Stimulated activated naive CD8-positive, alpha-beta T cell treated with anti-CD3 and anti-CD28 coated beads, Interleukin-15, Interleukin-2, amounts not matched to agents 100 U/mL and 50 U/mL, for 24 hours (primary cell): ENCODE measurements around the gene KHSRP.
A peak's percentile ranks its signal among the peaks of the same experiment; 100 is the strongest.

Source experiments
- ATAC-seq: fragments of 150-1000 bp; cut with Tn5 transposase; one replicate; pipeline ENCODE4 v1.10.0; 2021
- DNase-seq: peaks from one replicate; pipeline ENCODE4 v3.0.0; 2021

The KHSRP gene

DNA sequence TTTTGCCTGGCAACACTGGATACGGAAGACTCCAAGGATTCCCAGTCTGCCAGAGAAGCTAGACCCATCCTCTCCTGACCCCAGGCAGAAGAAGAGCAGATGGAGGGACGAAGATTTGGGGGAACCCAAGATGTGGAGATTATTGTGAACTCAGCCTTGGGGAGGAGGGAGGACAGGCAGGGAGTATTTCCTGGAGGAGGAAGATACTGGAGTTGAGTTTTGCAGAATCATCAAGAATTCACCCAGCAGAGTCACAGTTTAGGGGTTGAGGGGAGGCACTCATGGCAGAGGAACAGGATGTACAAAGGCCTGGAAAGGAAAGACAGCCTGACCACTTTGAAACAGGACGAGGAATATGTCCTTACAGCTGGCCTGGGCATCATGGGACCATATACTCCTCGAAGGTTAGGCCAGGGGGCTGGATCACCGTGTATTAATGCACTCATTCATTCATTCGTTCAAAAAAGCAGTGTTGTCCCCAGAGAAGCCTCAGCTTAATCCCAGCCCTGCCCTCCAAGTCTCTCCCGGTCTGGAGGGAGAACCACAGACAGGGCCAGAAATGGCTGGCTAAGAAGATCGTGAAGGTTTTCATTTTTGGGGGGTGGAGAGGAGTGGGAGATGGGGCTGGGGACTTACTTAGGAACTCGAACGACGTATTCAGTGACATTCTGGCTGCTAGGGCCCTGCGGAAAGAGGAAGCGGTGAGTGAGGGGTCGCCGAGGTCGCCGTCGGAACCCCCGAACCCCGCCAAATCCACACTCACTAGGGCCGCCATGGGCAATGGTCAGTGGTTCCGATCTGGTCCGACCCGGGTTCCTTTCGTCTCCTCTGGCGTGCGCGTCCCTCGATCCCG is 32.2 kb downstream of the KHSRP start:
- ATAC-seq (no peak), DNase-seq (no peak)

DNA sequence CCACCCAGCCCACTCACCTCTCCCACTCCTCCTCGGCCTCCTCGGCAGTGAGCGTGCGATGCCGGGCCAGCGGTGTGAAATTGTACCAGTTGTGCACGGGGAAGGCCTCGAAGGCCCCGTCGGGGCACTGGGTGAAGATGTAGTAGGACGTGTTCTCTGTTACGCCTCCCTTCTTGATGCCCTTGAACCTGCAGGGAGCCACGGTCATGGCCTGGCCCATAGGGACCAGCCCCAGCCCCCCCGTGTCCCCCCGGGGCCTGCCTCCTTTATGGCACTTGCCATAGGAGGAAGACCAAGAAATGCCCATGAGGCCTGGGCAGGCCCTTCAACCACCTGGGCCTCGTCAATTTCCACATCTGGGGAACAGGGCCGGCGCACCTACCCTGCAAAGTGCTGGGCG is 37.2 kb downstream of the KHSRP start:
- ATAC-seq = no peak

DNA sequence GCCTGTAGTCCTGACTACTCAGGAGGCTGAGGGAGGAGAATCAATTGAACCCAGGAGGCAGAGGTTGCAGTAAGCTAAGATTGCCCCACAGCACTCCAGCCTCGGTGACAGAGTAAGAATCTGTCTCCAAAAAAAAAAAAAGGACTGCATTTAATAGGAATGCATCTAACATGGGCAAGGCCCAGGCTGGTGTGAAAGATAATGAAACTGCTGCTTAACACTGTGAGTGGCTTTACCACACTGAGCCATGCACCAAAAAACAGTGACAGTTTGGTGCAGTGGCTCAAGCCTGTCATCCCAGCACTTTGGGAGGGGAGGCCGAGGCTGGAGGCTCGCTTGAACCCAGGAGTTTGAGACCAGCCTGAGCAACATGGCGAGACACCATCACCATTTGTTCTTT is 40.2 kb downstream of the KHSRP start:
- ATAC-seq (no peak), DNase-seq (no peak)

More for the DNA sequence above, 37.2 kb downstream of the KHSRP start:
- DNase-seq = no peak

DNA sequence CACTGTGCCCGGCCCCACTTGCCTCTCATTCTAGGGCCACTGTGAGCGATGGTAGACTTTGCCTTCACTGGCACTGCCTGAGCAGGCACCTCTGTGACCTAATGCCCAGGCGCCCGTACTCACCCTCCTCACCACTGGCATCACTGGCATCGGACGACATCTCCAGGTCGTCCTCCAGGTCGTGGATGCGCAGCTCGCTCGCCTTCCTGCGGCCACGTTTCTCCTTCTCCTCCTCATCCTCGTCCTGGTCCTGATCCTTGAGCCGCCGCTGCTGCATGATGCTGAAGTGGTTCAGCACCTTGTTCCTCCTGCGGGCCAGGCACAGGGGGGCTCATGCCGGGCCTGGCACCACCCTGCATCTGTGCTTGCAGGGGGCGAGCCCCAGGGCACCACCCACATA is 41.4 kb downstream of the KHSRP start:
- ATAC-seq = no peak
- DNase-seq = no peak

DNA sequence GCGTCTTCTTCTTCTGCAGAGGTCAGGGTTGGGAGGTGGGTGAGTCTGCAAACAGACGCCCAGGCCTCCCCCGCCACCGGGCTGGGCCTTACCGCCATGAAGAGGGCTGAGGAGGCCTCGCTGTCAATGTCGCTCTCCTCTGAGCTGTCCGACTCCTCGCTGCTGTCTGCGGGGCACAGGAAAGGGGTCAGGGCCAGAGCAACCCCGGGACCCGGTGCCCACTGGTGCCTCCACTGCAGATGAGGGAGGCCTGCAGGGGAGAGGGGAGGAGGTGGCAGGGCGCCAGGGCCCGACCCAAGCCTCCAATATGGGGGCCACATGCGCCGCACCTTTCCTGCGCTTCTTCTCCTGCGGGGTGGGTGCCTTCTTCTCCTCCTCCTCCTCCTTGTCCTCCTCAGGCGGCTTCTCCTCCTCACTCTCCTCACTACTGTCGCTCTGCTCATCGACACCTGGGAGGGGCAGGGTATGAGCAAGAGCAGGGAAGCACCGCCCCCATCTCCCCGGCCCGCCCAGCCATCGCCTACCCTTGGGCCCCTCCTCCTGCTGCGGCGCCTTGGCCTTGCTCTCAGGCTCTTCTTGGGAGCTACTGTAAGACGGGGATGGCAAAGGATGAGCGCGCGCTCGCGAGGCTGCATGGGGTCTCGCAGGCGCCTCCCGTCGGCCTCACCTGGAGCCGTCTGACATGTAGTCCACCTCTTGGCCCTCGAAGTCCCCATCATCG is 43.4 kb downstream of the KHSRP start:
- ATAC-seq = no peak
- DNase-seq = no peak

DNA sequence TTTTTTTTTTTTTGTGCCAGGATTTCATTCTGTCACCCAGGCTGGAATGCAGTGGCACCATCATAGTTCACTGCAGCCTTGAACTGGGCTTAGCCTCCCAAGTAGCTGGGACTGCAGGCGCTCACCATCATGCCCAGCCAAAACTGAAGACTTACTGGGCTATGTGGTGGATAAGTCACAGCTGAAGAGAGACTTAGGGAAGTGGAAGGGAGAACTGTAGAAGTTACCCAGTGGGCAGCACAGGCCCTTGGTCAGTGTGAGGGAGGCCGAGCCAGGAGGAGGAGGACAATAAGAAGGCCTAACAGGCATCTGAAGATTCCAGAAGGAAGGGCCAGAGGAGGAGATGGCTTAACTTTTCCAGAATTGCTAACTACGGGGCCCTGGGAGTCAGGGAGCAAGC is 44.9 kb downstream of the KHSRP start:
- no peak for DNase-seq
- ATAC-seq = no peak

DNA sequence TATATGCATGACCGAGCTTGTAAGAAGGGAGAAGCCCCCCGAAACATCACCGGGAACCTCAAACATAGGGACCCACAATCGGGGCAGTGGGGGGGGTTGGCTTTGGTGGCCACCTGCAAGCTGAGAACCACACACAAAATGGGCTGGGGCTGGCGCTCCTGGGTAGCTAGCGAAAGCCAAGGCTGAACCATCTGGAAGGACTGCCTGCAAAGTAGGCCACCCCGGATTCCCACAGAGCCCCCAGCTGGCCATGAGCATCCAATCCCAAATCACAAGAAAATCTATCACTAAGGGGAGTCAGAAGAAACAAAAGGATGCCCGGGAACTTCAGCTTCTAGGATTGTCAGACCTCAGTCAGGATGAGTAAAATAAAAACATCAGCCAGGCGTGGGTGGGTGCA is 46.1 kb downstream of the KHSRP start:
- DNase-seq = no peak
- ATAC-seq = no peak

DNA sequence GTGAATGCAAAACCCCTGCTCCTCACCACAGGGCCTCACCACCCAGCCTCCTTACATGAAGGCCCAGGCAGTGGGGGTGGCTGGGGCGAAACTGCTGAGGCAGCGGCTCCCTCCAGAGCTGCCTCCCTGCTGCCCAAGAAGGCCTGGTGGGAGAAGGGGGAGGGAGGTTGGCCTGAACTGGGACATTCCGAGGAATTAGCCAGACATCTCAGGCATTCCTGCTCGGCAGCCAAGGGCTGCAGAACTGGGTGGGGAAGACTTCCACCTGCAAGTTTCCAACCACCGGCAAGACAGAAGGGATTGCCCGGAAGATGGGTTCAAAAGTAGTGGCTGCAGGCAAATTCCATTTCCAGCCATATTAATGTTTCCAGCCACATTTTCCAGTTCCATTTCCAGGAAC is 46.6 kb downstream of the KHSRP start:
- no peak for DNase-seq
- ATAC-seq = no peak

DNA sequence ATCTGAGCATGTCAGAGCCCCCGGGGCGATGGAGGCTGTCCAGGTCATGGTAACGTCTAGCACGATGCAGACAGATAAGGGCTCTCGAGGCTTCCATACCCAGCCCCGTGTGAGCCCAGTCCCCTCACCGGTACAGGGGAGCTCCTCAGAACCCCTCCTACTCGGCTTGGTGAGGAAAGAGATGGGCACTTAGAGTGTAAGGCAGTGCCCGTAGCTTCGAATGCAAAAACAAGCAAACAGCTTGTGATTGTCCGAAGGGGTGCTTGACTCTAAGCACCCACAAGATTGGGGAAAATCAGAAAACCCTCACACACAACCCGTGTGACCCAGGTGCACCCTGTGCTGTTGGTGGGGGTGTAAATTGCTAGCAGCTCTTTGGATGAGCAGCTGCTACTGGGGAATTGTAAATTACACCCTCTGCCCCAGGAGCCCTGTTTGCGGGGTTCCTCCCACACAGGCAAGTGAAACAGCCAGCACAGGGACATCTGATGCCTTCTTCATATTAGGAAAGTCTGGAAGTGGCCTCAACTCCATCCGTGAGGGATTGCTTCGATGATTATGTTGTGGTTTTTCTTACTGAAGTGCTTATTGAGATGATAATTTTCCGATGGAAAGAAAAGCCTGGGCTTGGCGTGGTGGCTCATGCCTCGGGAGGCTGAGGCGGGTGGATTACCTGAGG is 48.0 kb downstream of the KHSRP start:
- ATAC-seq = no peak
- DNase-seq = no peak

DNA sequence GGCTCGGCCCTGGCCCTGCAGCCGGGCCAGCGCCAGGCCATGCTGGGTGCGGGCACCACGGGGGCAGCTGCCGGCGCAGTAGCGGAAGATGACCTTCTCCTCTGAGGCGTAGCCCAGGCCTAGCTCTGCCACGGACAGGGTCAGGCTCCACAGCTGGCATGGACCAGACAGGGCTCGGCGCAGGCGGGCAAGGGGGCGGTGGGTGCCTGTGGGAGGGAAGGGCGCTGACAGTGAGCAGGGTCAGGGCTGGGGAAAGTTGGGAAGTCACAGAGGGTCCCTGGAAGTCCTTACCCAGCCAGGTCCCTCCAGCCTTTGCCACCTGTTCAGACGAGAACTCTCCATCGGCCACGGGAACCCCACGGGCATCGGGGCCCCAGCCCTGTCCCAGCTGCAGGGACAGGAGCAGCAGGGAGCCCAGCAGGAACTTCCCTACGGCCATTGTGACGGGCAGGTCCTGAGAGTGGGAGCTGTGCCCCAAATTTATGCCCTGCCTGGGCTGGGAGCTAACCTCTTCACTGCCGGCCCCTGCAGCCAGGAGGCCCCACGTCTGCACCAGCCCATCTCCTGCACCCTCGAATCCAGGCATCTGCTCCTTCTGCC is 49.1 kb downstream of the KHSRP start, which contains the start of gene PSPN:
TSS of gene PSPN (minus strand) at position 523 of the 600 bp plus-strand sequence. CDS start at position 439, 84 bp downstream.
- DNase-seq (no peak), ATAC-seq (no peak)

DNA sequence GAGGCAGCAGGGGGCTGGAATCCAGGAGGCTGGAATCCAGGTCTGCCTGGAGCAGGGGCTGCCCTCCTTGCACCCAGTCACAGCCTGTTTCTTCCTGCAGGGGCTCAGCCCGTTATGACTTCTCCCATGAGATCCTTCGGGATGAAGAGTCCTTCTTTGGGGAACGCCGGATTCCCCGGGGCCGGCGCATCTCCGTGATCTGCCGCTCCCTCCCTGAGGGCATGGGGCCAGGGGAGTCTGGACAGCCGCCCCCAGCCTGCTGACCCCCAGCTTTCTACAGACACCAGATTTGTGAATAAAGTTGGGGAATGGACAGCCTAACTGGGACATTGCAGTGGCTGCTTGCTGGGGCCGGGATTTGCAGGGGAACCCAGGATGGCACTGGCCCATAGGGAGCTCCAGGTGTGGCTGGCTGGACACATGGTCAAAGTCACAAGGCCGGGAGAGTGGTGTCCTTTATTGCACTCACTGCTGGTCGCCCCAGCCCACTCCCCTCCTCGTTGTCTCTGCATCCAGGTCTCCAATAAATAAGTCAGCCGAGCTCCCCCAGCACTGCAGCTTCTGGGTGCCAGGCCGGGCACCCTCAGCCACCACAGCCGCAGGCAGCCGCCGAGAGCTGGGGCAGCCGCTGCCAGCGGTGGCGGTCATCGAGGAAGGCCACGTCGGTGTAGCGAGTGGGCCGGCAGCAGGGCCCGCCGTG is 49.8 kb downstream of the KHSRP start:
- ATAC-seq = no peak
- no peak for DNase-seq

DNA sequence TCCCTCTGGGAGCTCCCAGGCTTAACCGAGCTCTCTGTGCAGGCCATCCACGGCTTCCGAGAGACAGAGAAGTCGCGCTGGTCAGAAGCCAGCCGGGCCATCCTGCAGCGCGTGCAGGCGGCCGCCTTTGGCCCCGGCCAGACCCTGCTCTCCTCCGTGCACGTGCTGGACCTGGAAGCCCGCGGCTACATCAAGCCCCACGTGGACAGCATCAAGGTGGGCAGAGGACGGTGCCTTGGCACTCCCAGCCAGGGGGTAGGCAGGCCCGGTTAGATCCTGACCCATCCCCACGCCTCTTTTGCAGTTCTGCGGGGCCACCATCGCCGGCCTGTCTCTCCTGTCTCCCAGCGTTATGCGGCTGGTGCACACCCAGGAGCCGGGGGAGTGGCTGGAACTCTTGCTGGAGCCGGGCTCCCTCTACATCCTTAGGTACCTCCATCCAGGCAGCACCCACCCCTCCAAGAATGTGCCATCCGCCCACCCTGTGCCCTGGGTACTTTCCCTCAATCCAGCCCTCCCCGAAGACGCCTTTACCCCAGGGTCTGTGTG is 50.4 kb downstream of the KHSRP start:
- ATAC-seq = no peak
- DNase-seq = no peak

DNA sequence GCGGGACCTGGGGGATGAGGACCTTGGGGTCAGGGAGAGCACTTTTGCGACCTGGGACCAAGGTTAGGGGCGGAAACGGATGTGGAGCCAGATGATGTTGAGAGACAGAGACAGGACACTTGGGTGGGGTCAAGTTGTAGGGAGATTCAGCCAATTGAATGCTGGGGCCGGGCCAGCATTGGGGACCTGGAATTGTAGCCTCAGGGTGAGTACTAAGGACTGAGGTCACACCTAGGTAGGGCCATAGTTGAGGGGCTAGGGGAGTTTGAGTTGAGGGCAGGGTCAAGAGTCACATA is 50.9 kb downstream of the KHSRP start:
- no peak for ATAC-seq
- no peak for DNase-seq

DNA sequence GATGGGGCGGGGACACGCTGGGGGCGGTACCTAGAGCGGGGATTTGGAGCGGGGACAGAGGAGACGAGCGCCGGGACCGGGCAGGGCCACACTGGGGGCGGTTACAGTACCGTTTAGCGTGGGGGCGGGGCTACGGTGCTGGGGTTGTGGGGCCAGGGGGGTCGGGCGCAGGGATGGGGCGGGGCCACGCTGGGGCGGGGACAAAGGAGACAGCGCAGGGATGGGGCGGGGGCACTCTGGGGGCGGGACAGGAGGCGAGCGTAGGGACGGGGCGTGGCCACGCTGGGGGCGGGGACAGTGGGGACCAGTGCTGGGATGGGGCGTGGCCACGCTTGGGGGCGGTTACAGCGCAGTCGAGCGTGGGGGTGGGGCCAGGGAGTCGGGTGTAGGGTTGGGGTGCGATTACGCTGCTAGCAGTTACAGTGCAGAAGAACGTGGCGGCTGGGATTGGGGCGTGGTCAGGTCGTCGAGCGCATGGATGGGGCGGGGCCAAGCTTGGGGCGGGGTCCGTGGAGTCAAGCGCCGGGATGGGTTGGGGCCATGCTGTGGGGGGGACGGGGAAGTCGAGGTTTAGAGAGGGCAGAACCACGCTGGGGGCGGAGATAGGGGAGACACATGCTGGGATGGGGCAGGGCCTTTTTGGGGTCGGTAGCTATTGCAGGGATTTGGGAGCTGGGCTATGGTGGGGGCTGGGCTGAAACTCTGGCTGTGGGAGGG is 51.4 kb downstream of the KHSRP start:
- DNase-seq (peak; percentile 100), ATAC-seq (peak; percentile 74)

DNA sequence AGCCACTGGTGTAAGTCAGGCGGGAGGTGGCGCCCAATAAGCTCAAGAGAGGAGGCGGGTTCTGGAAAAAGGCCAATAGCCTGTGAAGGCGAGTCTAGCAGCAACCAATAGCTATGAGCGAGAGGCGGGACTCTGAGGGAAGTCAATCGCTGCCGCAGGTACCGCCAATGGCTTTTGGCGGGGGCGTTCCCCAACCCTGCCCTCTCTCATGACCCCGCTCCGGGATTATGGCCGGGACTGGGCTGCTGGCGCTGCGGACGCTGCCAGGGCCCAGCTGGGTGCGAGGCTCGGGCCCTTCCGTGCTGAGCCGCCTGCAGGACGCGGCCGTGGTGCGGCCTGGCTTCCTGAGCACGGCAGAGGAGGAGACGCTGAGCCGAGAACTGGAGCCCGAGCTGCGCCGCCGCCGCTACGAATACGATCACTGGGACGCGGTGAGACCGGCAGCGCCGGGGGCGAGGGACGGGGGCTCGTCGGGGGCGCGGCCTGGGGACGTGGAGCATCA is 52.0 kb downstream of the KHSRP start, which contains the start of gene ALKBH7:
TSS of gene ALKBH7 (plus strand) at position 201 of the 502 bp plus-strand sequence. CDS start at position 228, 27 bp downstream.
- ATAC-seq (peak; percentile 85), DNase-seq (peak; percentile 94)

DNA sequence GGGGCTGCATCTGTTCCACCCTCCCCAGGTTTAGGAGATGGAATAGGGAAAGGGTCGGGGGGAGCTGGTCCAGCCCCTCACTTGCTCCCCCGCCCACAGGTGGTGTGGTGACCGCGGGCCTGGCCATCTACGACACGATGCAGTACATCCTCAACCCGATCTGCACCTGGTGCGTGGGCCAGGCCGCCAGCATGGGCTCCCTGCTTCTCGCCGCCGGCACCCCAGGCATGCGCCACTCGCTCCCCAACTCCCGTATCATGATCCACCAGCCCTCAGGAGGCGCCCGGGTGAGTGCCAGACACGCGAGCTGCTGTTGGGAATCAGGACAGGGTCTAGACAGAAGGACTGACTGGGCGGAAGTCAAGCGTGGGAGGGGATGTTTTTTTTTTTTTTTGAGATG is 60.3 kb downstream of the KHSRP start:
- no peak for DNase-seq
- no peak for ATAC-seq
